HEK293 (cell line): ENCODE results near the gene SULT1C2.

Experiments
- CTCF ChIA-PET: fragments of 350-600 bp; formaldehyde crosslinking; extraction: SDS; loops from one replicate; lab custom pipeline; 2021; ENCODE audit warnings: antibody characterized with exemption; lab: Yijun Ruan, JAX
- POLR2A ChIA-PET: fragments of 300-600 bp; formaldehyde crosslinking; extraction: SDS; loops from one replicate; lab custom pipeline; 2020; ENCODE audit warnings: antibody characterized with exemption, inconsistent platforms; lab: Yijun Ruan, JAX
- H3K27ac ChIP-seq: fragments of 200-500 bp; sonication (Bioruptor generic); 2 replicates; pipeline ENCODE4 v1.5.1; 2014; ENCODE audit warnings: low read depth, low read length, control low read depth, inconsistent platforms; ENCODE audit errors: extremely low read depth
- H3K36me3 ChIP-seq, 2 experiments: fragments of 200-500 bp in 1 of 2; sonication (Bioruptor generic) in 1 of 2; 1 replicate in 1 of 2; 2 replicates in 1 of 2; pipeline ENCODE4 v1.5.1; 2014 to 2017; ENCODE audit warnings: inconsistent platforms in 2 of 2, low read length in 2 of 2; ENCODE audit not compliant: control insufficient read depth in 2 of 2, insufficient read depth in 1 of 2
- H3K4me1 ChIP-seq: fragments of 200-500 bp; sonication (Bioruptor generic); 2 replicates; pipeline ENCODE4 v1.5.1; 2014; ENCODE audit warnings: mild to moderate bottlenecking, low read length, inconsistent platforms; ENCODE audit not compliant: control insufficient read depth, insufficient read depth
- H3K4me3 ChIP-seq: 2 replicates; pipeline ENCODE4 v1.5.1; 2011; ENCODE audit warnings: low read depth, mild to moderate bottlenecking, control low read depth, low read length, moderate library complexity
- H3K9me3 ChIP-seq: fragments of 200-500 bp; sonication (Bioruptor generic); 2 replicates; pipeline ENCODE4 v1.5.1; 2014; ENCODE audit warnings: low read depth, low read length, inconsistent platforms; ENCODE audit not compliant: control insufficient read depth, insufficient read depth
- EGR2 ChIP-seq: fragments of 450-650 bp; formaldehyde crosslinking; IDR thresholded peaks from 2 replicates; pipeline ENCODE4 v1.5.1; 2016; ENCODE audit warnings: low read depth, missing biosample characterization, missing genetic modification characterization
- GLIS2 ChIP-seq: fragments of 450-650 bp; formaldehyde crosslinking; IDR thresholded peaks from 2 replicates; pipeline ENCODE4 v1.5.1; 2016; ENCODE audit warnings: missing biosample characterization, missing genetic modification characterization
- HOXC10 ChIP-seq: sonication (generic); formaldehyde crosslinking; IDR thresholded peaks from 2 replicates; pipeline ENCODE4 v1.8.1; 2023; ENCODE audit warnings: mild to moderate bottlenecking, missing genetic modification reagents
- HOXD13 ChIP-seq: sonication (generic); formaldehyde crosslinking; IDR thresholded peaks from 2 replicates; pipeline ENCODE4 v1.8.0; 2022; ENCODE audit warnings: missing genetic modification reagents, borderline replicate concordance
- KLF1 ChIP-seq: fragments of 450-650 bp; formaldehyde crosslinking; IDR thresholded peaks from 2 replicates; pipeline ENCODE4 v1.5.1; 2016; ENCODE audit warnings: missing biosample characterization, missing genetic modification characterization
- KLF9 ChIP-seq: fragments of 450-650 bp; formaldehyde crosslinking; IDR thresholded peaks from 2 replicates; pipeline ENCODE4 v1.5.1; 2016; ENCODE audit warnings: missing biosample characterization, missing genetic modification characterization, low read depth
- MZF1 ChIP-seq: fragments of 450-650 bp; formaldehyde crosslinking; IDR thresholded peaks from 2 replicates; pipeline ENCODE4 v1.5.1; 2017; ENCODE audit warnings: missing biosample characterization, missing genetic modification characterization, borderline replicate concordance
- PRDM1 ChIP-seq: fragments of 450-650 bp; formaldehyde crosslinking; IDR thresholded peaks from 2 replicates; pipeline ENCODE4; 2016; ENCODE audit warnings: missing biosample characterization, missing genetic modification characterization
- REPIN1 ChIP-seq: fragments of 450-650 bp; formaldehyde crosslinking; IDR thresholded peaks from 2 replicates; pipeline ENCODE4 v1.5.1; 2017; ENCODE audit warnings: missing biosample characterization, missing genetic modification characterization, low read depth
- SCRT2 ChIP-seq: fragments of 450-650 bp; formaldehyde crosslinking; IDR thresholded peaks from 2 replicates; pipeline ENCODE4 v1.5.1; 2016; ENCODE audit warnings: missing biosample characterization, missing genetic modification characterization
- SP3 ChIP-seq: fragments of 450-650 bp; formaldehyde crosslinking; IDR thresholded peaks from 2 replicates; pipeline ENCODE4 v1.5.1; 2016; ENCODE audit warnings: missing biosample characterization, missing genetic modification characterization
- TCF7L2 ChIP-seq: IDR thresholded peaks from 2 replicates; pipeline ENCODE4 v1.6.1; 2011; ENCODE audit warnings: low read depth, mild to moderate bottlenecking, inconsistent platforms, low read length, moderate library complexity, borderline replicate concordance
- YY2 ChIP-seq: fragments of 450-650 bp; formaldehyde crosslinking; IDR thresholded peaks from 2 replicates; pipeline ENCODE4 v1.5.1; 2016; ENCODE audit warnings: missing biosample characterization, missing genetic modification characterization
- ZBTB1 ChIP-seq: fragments of 450-650 bp; formaldehyde crosslinking; IDR thresholded peaks from 2 replicates; pipeline ENCODE4 v1.5.1; 2016; ENCODE audit warnings: missing biosample characterization, missing genetic modification characterization
- ZNF138 ChIP-seq: fragments of 450-650 bp; formaldehyde crosslinking; IDR thresholded peaks from 2 replicates; pipeline ENCODE4 v1.5.1; 2016; ENCODE audit warnings: missing biosample characterization, missing genetic modification characterization, borderline replicate concordance
- ZNF157 ChIP-seq: fragments of 450-650 bp; formaldehyde crosslinking; IDR thresholded peaks from 2 replicates; pipeline ENCODE4 v1.5.1; 2016; ENCODE audit warnings: missing biosample characterization, missing genetic modification characterization
- ZNF18 ChIP-seq: fragments of 450-650 bp; formaldehyde crosslinking; IDR thresholded peaks from 2 replicates; pipeline ENCODE4 v1.5.1; 2016; ENCODE audit warnings: missing biosample characterization, missing genetic modification characterization
- ZNF2 ChIP-seq: fragments of 450-650 bp; formaldehyde crosslinking; IDR thresholded peaks from 2 replicates; pipeline ENCODE4 v1.5.1; 2016; ENCODE audit warnings: missing biosample characterization, missing genetic modification characterization
- ZNF292 ChIP-seq: fragments of 450-650 bp; formaldehyde crosslinking; IDR thresholded peaks from 2 replicates; pipeline ENCODE4 v1.5.1; 2016; ENCODE audit warnings: low read depth, missing biosample characterization, missing genetic modification characterization, borderline replicate concordance
- ZNF324 ChIP-seq: fragments of 450-650 bp; formaldehyde crosslinking; IDR thresholded peaks from 2 replicates; pipeline ENCODE4 v1.5.1; 2016; ENCODE audit warnings: missing biosample characterization, missing genetic modification characterization
- ZNF341 ChIP-seq: fragments of 450-650 bp; formaldehyde crosslinking; IDR thresholded peaks from 2 replicates; pipeline ENCODE4; 2016; ENCODE audit warnings: low read depth, missing biosample characterization, missing genetic modification characterization
- ZNF426 ChIP-seq: fragments of 450-650 bp; formaldehyde crosslinking; IDR thresholded peaks from 2 replicates; pipeline ENCODE4 v1.5.1; 2017; ENCODE audit warnings: missing biosample characterization, missing genetic modification characterization, mild to moderate bottlenecking, inconsistent platforms, moderate library complexity
- ZNF48 ChIP-seq: fragments of 450-650 bp; formaldehyde crosslinking; IDR thresholded peaks from 2 replicates; pipeline ENCODE4 v1.5.1; 2016; ENCODE audit warnings: missing biosample characterization, missing genetic modification characterization
- ZNF501 ChIP-seq: fragments of 450-650 bp; formaldehyde crosslinking; IDR thresholded peaks from 2 replicates; pipeline ENCODE4 v1.5.1; 2016; ENCODE audit warnings: missing biosample characterization, missing genetic modification characterization
- ZNF555 ChIP-seq: fragments of 450-650 bp; formaldehyde crosslinking; conservative IDR thresholded peaks from 2 replicates; pipeline ENCODE4 v1.5.1; 2017; ENCODE audit warnings: missing biosample characterization, mild to moderate bottlenecking, missing genetic modification characterization, inconsistent platforms
- ZNF561 ChIP-seq: fragments of 450-650 bp; IDR thresholded peaks from 2 replicates; pipeline ENCODE4 v1.5.1; 2018; ENCODE audit warnings: missing biosample characterization, missing genetic modification characterization, borderline replicate concordance
- ZNF585B ChIP-seq: fragments of 450-650 bp; formaldehyde crosslinking; IDR thresholded peaks from 2 replicates; pipeline ENCODE4 v1.5.1; 2016; ENCODE audit warnings: missing biosample characterization, missing genetic modification characterization
- ZNF624 ChIP-seq: fragments of 450-650 bp; formaldehyde crosslinking; IDR thresholded peaks from 2 replicates; pipeline ENCODE4 v1.5.1; 2017; ENCODE audit warnings: missing biosample characterization, missing genetic modification characterization
- ZNF654 ChIP-seq: fragments of 450-650 bp; formaldehyde crosslinking; IDR thresholded peaks from 2 replicates; pipeline ENCODE4 v1.5.1; 2016; ENCODE audit warnings: low read depth, missing biosample characterization, missing genetic modification characterization
- ZNF777 ChIP-seq: fragments of 450-650 bp; formaldehyde crosslinking; IDR thresholded peaks from 2 replicates; pipeline ENCODE4 v1.5.1; 2017; ENCODE audit warnings: missing biosample characterization, missing genetic modification characterization, borderline replicate concordance
- ZNF830 ChIP-seq: fragments of 450-650 bp; IDR thresholded peaks from 2 replicates; pipeline ENCODE4 v1.5.0; 2018; ENCODE audit warnings: missing biosample characterization, missing genetic modification characterization, low read depth, mild to moderate bottlenecking, moderate library complexity
- ZSCAN16 ChIP-seq: fragments of 450-650 bp; formaldehyde crosslinking; IDR thresholded peaks from 2 replicates; pipeline ENCODE4 v1.5.1; 2016; ENCODE audit warnings: missing biosample characterization, missing genetic modification characterization
- TF ChIP-seq, protein P1 (sequence below): fragments of 450-650 bp; formaldehyde crosslinking; IDR thresholded peaks from 2 replicates; pipeline ENCODE4 v1.5.1; 2016; ENCODE audit warnings: missing biosample characterization, missing genetic modification characterization
- TF ChIP-seq, protein P2 (sequence below): fragments of 450-650 bp; formaldehyde crosslinking; IDR thresholded peaks from 2 replicates; pipeline ENCODE4 v1.5.1; 2017; ENCODE audit warnings: missing biosample characterization, missing genetic modification characterization

SULT1C2 gene

DNA sequence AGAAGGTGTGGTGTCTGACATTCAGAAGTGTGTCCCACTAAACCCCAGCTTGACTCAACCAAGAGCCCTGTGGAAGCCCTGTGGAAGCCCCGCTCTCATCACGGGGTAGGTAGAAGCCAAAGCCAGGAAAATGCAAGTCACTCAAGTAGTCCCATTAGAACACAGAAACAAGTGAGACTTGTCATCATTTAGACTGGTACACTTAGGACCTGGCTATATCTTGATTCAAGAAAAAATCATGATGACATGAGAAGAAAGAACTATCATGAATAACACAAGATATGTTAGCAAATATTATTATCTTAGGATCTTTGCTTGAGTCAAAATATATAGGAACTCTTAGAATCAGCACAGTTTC lies 60.9 kb downstream of the SULT1C2 start:
- ChIA-PET POLR2A (no interaction called here), CTCF (interaction anchor here (0.7 to 1.8 kb wide), 5 partner anchors 11 to 235 kb away, joined by 3 to 9 read pairs (median 4); no protein-coding TSS in a partner anchor)
- Histone ChIP-seq H3K36me3 (no peaks in the 10 kb centered on the region), H3K27ac (no peak overlapping the region), H3K9me3 (no peaks in the 10 kb centered on the region), H3K4me1 (no peaks in the 10 kb centered on the region), H3K4me3 (no peak overlapping the region)
- TF ChIP-seq ZNF777 (tag by site-specific recombination) (no peak), ZNF585B (tag by site-specific recombination) (no peak), TCF7L2 (no peak), SCRT2 (tag by site-specific recombination) (no peak), ZNF830 (tag by site-specific recombination) (no peak), SP3 (tag by site-specific recombination) (no peak), ZNF2 (tag by site-specific recombination) (no peak), ZNF157 (no peak), MZF1 (tag by site-specific recombination) (no peak), ZNF426 (tag by site-specific recombination) (no peak), KLF1 (tag by site-specific recombination) (no peak), GLIS2 (tag by site-specific recombination) (no peak), ZNF292 (tag by site-specific recombination) (no peak), REPIN1 (tag by site-specific recombination) (no peak), ZBTB1 (no peak), ZNF138 (tag by site-specific recombination) (no peak), ZNF324 (tag by site-specific recombination) (no peak), EGR2 (tag by site-specific recombination) (no peak)
- TF ChIP-seq, protein P1, sequence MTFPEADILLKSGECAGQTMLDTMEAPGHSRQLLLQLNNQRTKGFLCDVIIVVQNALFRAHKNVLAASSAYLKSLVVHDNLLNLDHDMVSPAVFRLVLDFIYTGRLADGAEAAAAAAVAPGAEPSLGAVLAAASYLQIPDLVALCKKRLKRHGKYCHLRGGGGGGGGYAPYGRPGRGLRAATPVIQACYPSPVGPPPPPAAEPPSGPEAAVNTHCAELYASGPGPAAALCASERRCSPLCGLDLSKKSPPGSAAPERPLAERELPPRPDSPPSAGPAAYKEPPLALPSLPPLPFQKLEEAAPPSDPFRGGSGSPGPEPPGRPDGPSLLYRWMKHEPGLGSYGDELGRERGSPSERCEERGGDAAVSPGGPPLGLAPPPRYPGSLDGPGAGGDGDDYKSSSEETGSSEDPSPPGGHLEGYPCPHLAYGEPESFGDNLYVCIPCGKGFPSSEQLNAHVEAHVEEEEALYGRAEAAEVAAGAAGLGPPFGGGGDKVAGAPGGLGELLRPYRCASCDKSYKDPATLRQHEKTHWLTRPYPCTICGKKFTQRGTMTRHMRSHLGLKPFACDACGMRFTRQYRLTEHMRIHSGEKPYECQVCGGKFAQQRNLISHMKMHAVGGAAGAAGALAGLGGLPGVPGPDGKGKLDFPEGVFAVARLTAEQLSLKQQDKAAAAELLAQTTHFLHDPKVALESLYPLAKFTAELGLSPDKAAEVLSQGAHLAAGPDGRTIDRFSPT (tag by site-specific recombination), result no peak
- TF ChIP-seq, protein P2, sequence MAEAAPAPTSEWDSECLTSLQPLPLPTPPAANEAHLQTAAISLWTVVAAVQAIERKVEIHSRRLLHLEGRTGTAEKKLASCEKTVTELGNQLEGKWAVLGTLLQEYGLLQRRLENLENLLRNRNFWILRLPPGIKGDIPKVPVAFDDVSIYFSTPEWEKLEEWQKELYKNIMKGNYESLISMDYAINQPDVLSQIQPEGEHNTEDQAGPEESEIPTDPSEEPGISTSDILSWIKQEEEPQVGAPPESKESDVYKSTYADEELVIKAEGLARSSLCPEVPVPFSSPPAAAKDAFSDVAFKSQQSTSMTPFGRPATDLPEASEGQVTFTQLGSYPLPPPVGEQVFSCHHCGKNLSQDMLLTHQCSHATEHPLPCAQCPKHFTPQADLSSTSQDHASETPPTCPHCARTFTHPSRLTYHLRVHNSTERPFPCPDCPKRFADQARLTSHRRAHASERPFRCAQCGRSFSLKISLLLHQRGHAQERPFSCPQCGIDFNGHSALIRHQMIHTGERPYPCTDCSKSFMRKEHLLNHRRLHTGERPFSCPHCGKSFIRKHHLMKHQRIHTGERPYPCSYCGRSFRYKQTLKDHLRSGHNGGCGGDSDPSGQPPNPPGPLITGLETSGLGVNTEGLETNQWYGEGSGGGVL (tag by site-specific recombination), result no peak

DNA sequence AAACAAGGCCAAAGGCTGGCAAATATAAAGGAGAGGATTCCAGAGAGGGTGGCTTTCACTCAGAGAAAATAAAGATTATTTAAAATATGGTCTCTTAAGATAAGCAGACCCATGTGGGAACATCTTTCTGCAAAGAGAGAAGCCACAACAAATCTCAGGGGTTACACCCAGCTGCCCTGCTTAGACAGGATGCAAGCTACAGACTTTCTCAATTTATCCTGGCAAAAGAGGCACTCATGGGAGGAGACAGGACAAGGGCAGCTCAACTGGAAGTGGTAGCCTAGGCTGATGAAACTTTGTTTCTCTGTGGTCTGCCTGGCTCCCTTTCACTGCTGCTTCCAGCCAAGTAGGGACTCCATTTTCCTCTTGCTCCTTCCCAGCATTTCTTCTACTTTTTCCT lies 63.2 kb downstream of the SULT1C2 start:
- CTCF ChIA-PET, result interaction anchor here (1.4 to 2.5 kb wide), 3 partner anchors 232 to 284 kb away, joined by 4 to 25 read pairs (median 19); no protein-coding TSS in a partner anchor
- POLR2A ChIA-PET, result no interaction called here
- no peaks in the 10 kb centered on the region for H3K9me3 ChIP-seq
- no peak overlapping the region for H3K4me3 ChIP-seq
- no peaks in the 10 kb centered on the region for H3K4me1 ChIP-seq
- H3K36me3 ChIP-seq, result no peaks in the 10 kb centered on the region
- no peak overlapping the region for H3K27ac ChIP-seq
- no peak for TF ChIP-seq HOXD13 (CRISPR knock-in tag)
- TF ChIP-seq YY2 (tag by site-specific recombination), result no peak
- TF ChIP-seq ZNF624 (tag by site-specific recombination), result no peak
- no peak for TF ChIP-seq HOXC10 (CRISPR knock-in tag)
- TF ChIP-seq PRDM1 (tag by site-specific recombination), result no peak
- no peak for TF ChIP-seq ZSCAN16 (tag by site-specific recombination)
- no peak for TF ChIP-seq ZNF555 (tag by site-specific recombination)
- no peak for TF ChIP-seq ZNF561 (tag by site-specific recombination)
- no peak for TF ChIP-seq ZNF501 (tag by site-specific recombination)
- no peak for TF ChIP-seq ZNF341
- TF ChIP-seq KLF9 (tag by site-specific recombination), result no peak
- TF ChIP-seq ZNF654 (tag by site-specific recombination), result no peak
- TF ChIP-seq ZNF48 (tag by site-specific recombination), result no peak
- no peak for TF ChIP-seq ZNF18 (tag by site-specific recombination)
